DND-41 (cell line): Measurements from ENCODE around the gene CAPN14.
A peak's percentile ranks its signal among the peaks of the same experiment; 100 is the strongest.

Experiments
- CTCF ChIP-seq: IDR thresholded peaks from 2 replicates; pipeline ENCODE4 v1.5.1; 2012; ENCODE audit warnings: borderline replicate concordance, low read length, moderate library complexity, mild to moderate bottlenecking; ENCODE audit not compliant: poor library complexity, severe bottlenecking; ENCODE audit errors: extremely low read depth
- EZH2 ChIP-seq: IDR thresholded peaks from 3 replicates; pipeline ENCODE4 v1.6.1; 2012; ENCODE audit warnings: borderline replicate concordance, low read depth, mild to moderate bottlenecking, moderate library complexity, low read length, inconsistent platforms; ENCODE audit not compliant: severe bottlenecking

GRCh38 chr2:31170071-31170698, 47.1 kb downstream of the CAPN14 start:
- no peak for TF ChIP-seq EZH2
- TF ChIP-seq CTCF = peak; percentile 97
